ENCODE data around the gene KCNB1.
"Not testable (repeated sequence)": the region's sequence is repeated elsewhere in the genome, so short reads cannot be mapped to it uniquely, and the experiment has no call there.

Gene KCNB1

DNA sequence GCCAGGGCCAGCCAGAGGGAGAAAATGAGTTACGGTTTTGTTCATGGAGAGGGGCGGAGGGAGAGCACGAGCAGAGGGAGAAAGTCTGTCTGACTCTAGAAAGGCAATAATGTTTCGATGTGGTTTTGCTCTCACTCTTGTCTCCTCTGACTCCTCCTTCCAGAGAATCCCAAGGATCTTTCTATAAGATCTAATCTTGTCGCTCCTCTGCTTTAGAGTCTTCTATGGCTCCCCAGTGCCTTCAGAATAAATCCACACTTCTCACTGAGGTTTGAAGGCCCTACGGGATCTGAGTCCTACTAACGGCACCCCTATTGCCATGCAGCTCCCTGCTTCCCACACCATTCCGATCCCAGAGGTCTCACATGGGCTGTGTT lies 66.8 kb downstream of the KCNB1 start:
- H3K9me3 ChIP-seq (ENCODE audit: control insufficient read depth, low read depth, low read length) = no peaks in the 10 kb centered on the region
- no peaks in the 10 kb centered on the region for H3K4me1 ChIP-seq (ENCODE audit: control insufficient read depth, low read depth, low read length)
- H3K4me3 ChIP-seq (ENCODE audit: low read length) = no peak overlapping the region
- no peaks in the 10 kb centered on the region for H3K27me3 ChIP-seq (ENCODE audit: control insufficient read depth, insufficient read depth, low read length)
- H3K9ac ChIP-seq (ENCODE audit: low read length) = no peak overlapping the region
- H3K27ac ChIP-seq (ENCODE audit: low read length) = no peak overlapping the region
- no peaks in the 10 kb centered on the region for H3K36me3 ChIP-seq (ENCODE audit: control insufficient read depth, low read depth, low read length)

DNA sequence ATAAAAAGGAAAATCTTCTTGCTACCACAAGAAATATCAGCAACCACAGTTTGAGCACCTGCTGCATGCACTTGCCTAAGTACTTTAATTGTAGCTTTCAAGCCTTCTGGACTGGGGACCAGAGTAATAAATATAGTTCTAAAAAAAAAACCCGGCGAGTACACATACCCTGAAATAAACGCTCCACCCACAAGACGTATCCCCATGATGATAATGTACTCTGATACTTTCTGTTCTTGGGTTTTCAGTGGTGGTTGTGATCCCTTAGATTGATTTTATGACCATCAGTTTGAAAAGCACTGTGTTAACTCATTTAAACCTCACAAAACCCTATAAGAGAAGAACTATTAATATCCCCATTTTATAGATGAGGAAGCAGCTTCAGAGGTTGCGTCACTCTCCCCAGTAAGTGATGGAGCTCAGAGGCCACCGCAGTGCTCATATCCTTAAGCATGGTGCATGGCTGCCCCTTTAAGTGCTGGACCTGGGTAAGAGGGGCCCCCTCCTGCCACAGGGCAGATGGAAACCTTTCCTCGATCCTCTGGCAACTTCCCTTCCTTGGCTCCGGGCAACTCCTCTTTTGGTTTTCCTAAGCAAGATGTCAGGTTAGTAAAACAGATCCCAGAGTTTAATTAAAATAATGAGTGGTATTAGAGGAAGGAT lies 67.3 kb downstream of the KCNB1 start:
- Histone ChIP-seq H3K27ac (ENCODE audit: low read length) (no peak overlapping the region), H3K4me1 (ENCODE audit: control insufficient read depth, low read depth, low read length) (no peaks in the 10 kb centered on the region), H3K36me3 (ENCODE audit: control insufficient read depth, low read depth, low read length) (no peaks in the 10 kb centered on the region), H3K4me3 (ENCODE audit: low read length) (no peak overlapping the region), H3K9me3 (ENCODE audit: control insufficient read depth, low read depth, low read length) (no peaks in the 10 kb centered on the region), H3K9ac (ENCODE audit: low read length) (no peak overlapping the region), H3K27me3 (ENCODE audit: control insufficient read depth, insufficient read depth, low read length) (no peaks in the 10 kb centered on the region)

DNA sequence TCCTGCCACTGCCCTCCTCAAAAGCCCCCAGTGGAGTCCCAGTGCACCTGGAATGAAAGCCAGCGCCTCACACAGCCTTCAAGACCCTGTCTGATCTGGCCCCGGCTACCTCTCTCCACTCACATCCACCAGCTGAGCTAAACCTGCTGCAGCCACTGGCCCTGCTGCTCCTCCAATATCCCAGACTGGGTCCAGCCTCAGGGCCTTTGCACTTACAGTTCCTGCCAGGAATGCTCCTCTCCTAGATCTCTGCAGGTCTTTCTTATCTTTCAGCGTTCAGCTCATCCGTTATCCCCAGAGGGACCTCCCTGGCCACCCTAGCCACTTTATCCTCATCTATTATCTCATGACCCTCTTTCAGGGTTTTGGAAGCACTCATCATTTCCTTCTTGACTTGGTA lies 68.8 kb downstream of the KCNB1 start:
- H3K4me1 ChIP-seq (ENCODE audit: control insufficient read depth, low read depth, low read length) = no peaks in the 10 kb centered on the region
- no peaks in the 10 kb centered on the region for H3K27me3 ChIP-seq (ENCODE audit: control insufficient read depth, insufficient read depth, low read length)
- no peaks in the 10 kb centered on the region for H3K9me3 ChIP-seq (ENCODE audit: control insufficient read depth, low read depth, low read length)
- no peak overlapping the region for H3K4me3 ChIP-seq (ENCODE audit: low read length)
- H3K27ac ChIP-seq (ENCODE audit: low read length) = no peak overlapping the region
- no peaks in the 10 kb centered on the region for H3K36me3 ChIP-seq (ENCODE audit: control insufficient read depth, low read depth, low read length)
- no peak overlapping the region for H3K9ac ChIP-seq (ENCODE audit: low read length)

DNA sequence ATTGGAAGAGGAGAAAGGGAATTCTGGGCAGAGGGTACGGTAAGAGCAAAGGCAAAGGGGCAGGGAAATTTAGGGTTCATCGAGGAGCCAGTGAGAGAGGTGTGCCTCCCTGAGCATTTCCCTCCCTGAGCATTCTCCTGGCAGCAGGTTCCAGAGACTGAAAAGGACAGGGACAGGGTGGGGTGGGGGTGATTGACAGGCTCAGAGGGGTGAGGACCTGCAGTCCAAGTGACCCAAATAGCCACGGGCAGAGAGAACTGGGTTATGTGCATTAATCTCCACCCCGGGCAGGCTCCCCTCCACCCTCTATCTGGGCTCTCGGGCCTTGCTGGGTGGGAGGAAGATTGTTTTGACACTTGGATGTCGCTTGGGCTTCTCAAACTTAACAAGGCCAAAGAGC lies 69.5 kb downstream of the KCNB1 start:
- Histone ChIP-seq H3K9ac (ENCODE audit: low read length) (no peak overlapping the region), H3K27me3 (ENCODE audit: control insufficient read depth, insufficient read depth, low read length) (no peaks in the 10 kb centered on the region), H3K9me3 (ENCODE audit: control insufficient read depth, low read depth, low read length) (no peaks in the 10 kb centered on the region), H3K4me3 (ENCODE audit: low read length) (no peak overlapping the region), H3K27ac (ENCODE audit: low read length) (no peak overlapping the region), H3K4me1 (ENCODE audit: control insufficient read depth, low read depth, low read length) (no peaks in the 10 kb centered on the region), H3K36me3 (ENCODE audit: control insufficient read depth, low read depth, low read length) (no peaks in the 10 kb centered on the region)

DNA sequence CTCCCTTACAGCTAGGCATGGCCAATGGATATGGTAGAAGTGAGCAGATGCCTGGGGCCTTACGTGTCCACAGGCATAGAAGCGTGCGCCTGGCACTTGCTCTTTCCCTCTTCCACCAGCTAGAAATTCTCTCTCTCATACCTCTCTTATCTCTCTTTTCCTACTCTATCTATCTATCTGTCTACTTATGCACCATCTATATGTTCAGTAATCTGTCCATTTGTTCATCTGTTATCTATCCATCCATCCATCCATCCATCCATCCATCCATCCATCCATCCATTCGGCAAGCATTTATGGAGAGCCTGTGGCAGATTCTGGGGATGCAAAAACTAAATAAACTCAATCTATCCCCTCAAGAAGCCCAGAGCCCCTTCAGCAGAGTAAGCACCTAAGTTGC lies 70.2 kb downstream of the KCNB1 start:
- no peak overlapping the region for H3K9ac ChIP-seq (ENCODE audit: low read length)
- no peaks in the 10 kb centered on the region for H3K36me3 ChIP-seq (ENCODE audit: control insufficient read depth, low read depth, low read length)
- H3K4me3 ChIP-seq (ENCODE audit: low read length) = no peak overlapping the region
- no peaks in the 10 kb centered on the region for H3K4me1 ChIP-seq (ENCODE audit: control insufficient read depth, low read depth, low read length)
- no peaks in the 10 kb centered on the region for H3K27me3 ChIP-seq (ENCODE audit: control insufficient read depth, insufficient read depth, low read length)
- H3K27ac ChIP-seq (ENCODE audit: low read length) = no peak overlapping the region
- H3K9me3 ChIP-seq (ENCODE audit: control insufficient read depth, low read depth, low read length) = no peaks in the 10 kb centered on the region

DNA sequence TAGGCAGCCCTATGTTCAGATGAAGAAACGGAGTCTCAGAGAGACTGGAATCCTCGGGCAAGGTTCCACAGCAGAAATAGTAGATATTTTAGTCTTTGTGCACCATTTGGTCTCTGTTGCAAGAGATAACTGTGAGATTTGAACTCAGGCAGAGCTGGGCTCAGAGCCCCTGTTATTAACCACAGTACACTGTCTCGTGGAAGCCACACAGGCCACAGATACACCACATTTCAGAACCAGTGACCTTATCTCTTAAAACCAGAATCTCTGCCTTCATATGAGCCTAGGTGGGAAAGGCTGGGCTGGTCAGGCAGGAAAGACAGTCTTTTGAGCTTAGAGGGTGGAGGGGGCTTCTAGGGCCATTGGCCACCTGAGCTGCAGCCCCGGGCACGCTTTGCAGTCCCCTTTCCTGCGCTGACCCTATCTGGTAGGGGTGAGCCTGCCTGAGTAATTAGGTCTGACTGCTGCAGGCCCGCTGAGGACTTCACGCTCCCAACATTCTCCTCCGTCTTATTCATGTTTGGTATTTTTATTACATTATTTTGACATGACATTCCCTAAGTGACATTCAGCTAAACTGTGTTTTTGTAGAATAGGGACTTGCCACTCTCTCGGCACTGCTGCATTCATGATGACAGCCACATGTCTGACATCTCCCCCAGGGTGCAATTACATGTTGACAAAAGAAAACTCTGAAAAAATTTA lies 71.1 kb downstream of the KCNB1 start:
- H3K9ac ChIP-seq (ENCODE audit: low read length) = no peak overlapping the region
- no peaks in the 10 kb centered on the region for H3K4me1 ChIP-seq (ENCODE audit: control insufficient read depth, low read depth, low read length)
- H3K9me3 ChIP-seq (ENCODE audit: control insufficient read depth, low read depth, low read length) = no peaks in the 10 kb centered on the region
- no peak overlapping the region for H3K27ac ChIP-seq (ENCODE audit: low read length)
- H3K27me3 ChIP-seq (ENCODE audit: control insufficient read depth, insufficient read depth, low read length) = no peaks in the 10 kb centered on the region
- H3K36me3 ChIP-seq (ENCODE audit: control insufficient read depth, low read depth, low read length) = no peaks in the 10 kb centered on the region
- H3K4me3 ChIP-seq (ENCODE audit: low read length) = no peak overlapping the region

DNA sequence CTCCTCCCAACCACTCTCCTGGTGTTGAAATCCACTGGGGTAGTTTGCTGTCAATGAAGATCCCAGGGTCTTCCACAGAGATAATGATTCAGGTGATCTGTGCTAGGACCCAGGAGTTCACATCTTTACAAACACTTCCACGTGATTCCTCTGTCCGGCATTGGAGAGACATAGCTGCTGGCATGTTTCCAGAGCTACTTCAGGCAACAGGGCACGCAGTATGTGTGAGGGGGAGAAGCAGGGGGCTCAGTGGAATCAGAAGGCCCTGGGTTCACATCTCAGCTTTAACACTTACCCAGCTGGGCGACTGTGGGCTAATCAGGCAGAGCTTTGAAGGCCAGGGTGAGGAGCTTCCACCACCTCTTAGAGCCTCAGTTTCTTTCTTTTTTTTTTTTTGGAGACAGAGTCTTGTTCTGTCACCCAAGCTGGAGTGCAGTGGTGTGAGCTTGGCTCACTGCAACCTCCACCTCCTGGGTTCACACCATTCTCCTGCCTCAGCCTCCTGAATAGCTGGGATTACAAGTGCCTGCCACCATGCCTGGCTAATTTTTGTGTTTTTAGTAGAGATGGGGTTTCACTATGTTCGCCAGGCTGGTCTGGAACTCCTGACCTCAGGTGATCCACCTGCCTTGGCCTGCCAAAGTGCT lies 72.4 kb downstream of the KCNB1 start:
- H3K27me3 ChIP-seq (ENCODE audit: control insufficient read depth, insufficient read depth, low read length); H3K27ac ChIP-seq (ENCODE audit: low read length); H3K4me3 ChIP-seq (ENCODE audit: low read length); H3K36me3 ChIP-seq (ENCODE audit: control insufficient read depth, low read depth, low read length); H3K9me3 ChIP-seq (ENCODE audit: control insufficient read depth, low read depth, low read length); H3K4me1 ChIP-seq (ENCODE audit: control insufficient read depth, low read depth, low read length); H3K9ac ChIP-seq (ENCODE audit: low read length): not testable (repeated sequence)

DNA sequence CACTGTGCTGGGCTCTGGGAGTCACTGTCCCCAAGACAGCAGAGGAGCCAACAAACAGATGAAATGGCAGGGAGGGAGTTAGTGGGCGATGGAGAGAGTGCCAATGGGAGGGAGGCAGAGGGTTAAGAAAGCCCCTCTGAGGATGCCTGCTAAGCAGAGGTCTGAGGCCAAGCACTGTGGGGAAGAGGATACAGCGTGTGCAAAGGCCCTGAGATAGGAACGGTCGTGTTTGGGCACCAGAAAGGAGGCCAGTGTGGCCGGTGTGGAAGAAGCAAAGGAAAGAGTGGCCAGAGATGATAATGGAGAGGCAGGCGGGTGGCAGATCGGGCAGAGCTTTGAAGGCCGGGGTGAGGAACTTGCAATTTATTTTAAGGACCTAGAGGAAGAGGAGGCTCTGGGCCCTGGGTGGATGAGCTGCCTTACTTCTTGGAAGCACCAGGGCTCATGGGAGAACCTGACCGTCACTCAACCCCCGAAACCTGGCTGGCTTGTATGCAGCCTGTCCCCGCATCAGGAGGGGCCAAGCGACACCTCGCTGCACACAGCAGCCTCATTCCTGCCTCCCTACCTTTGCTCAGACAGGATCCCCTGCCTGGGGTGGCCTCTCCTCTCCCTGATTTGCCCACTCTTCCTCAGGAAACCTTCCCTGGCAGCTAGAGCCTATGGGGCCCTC lies 73.0 kb downstream of the KCNB1 start:
- Histone ChIP-seq H3K4me3 (ENCODE audit: low read length) (no peak overlapping the region), H3K36me3 (ENCODE audit: control insufficient read depth, low read depth, low read length) (no peaks in the 10 kb centered on the region), H3K27ac (ENCODE audit: low read length) (no peak overlapping the region), H3K9ac (ENCODE audit: low read length) (no peak overlapping the region), H3K27me3 (ENCODE audit: control insufficient read depth, insufficient read depth, low read length) (no peaks in the 10 kb centered on the region), H3K4me1 (ENCODE audit: control insufficient read depth, low read depth, low read length) (no peaks in the 10 kb centered on the region), H3K9me3 (ENCODE audit: control insufficient read depth, low read depth, low read length) (no peaks in the 10 kb centered on the region)

DNA sequence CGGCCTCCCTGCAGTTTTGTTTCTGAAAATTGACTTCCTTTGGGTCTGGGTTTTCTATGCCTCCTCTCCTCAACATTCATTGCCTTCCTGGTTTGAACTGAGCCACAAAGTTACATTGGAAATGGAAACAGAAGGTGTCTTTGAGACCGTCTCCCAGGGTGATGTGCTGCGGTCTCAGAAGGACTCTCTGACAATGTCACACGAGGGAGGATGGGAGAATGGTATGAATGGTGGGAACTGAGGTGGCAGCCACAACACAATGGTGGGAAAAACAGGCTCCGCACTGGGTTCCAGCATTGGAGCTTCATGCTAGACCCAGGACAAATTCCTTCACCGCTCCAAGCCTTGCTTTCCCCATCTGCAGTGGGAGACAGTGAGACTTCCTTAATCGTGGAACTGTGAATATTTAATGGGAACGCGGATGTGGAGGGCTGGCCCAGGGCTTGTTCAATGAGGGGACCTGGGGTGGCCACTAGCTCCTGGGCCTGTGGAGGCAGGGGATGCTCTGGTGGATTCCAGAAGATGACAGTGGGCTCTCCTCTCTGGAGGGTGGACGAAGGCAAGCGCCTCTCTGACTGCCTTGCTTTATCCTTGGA lies 73.9 kb downstream of the KCNB1 start:
- Histone ChIP-seq H3K27ac (ENCODE audit: low read length) (no peak overlapping the region), H3K4me3 (ENCODE audit: low read length) (no peak overlapping the region), H3K4me1 (ENCODE audit: control insufficient read depth, low read depth, low read length) (no peaks in the 10 kb centered on the region), H3K27me3 (ENCODE audit: control insufficient read depth, insufficient read depth, low read length) (no peaks in the 10 kb centered on the region), H3K9ac (ENCODE audit: low read length) (no peak overlapping the region), H3K9me3 (ENCODE audit: control insufficient read depth, low read depth, low read length) (no peaks in the 10 kb centered on the region), H3K36me3 (ENCODE audit: control insufficient read depth, low read depth, low read length) (no peaks in the 10 kb centered on the region)

DNA sequence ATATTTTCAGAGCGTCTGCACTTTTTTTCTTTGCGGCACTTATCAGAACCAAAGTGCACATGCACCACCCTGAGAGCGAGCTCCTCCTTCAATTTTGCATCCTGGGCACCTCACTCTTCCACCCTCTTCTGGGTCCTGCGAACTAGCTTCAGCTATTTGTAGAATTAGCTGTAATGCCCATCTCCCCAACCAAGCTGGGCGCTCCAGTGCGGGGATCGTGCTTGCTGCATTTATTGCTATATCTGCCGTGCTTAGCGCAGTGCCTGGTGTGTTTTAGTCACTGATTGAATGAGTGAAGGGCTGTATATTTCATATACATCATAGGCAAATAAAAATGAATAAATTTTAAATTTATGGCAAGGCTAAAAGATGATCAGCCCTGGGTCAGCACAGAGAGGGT lies 75.8 kb downstream of the KCNB1 start:
- H3K9me3 ChIP-seq (ENCODE audit: control insufficient read depth, low read depth, low read length) = no peaks in the 10 kb centered on the region
- H3K4me3 ChIP-seq (ENCODE audit: low read length) = no peak overlapping the region
- H3K4me1 ChIP-seq (ENCODE audit: control insufficient read depth, low read depth, low read length) = no peaks in the 10 kb centered on the region
- no peak overlapping the region for H3K9ac ChIP-seq (ENCODE audit: low read length)
- H3K36me3 ChIP-seq (ENCODE audit: control insufficient read depth, low read depth, low read length) = no peaks in the 10 kb centered on the region
- no peaks in the 10 kb centered on the region for H3K27me3 ChIP-seq (ENCODE audit: control insufficient read depth, insufficient read depth, low read length)
- H3K27ac ChIP-seq (ENCODE audit: low read length) = no peak overlapping the region

DNA sequence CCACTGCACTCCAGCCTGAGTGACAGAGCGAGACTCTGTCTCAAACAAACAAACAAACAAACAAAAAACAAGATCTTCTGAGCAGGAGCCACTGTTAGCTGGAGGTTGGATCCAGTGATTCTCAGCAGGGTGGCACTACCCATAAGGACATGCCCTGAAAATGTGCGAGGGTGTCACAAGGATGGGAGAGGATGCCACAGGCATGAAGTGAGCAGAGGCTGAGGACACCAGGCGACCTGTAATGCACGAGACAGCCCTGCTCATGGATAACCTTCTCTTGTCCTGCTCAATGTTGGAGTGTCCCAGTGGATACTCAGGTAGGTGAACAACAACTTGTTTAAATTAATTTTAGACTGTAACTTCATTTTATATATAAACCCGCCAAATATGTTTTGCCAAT lies 76.8 kb downstream of the KCNB1 start:
- H3K4me3 ChIP-seq (ENCODE audit: low read length) = no peak overlapping the region
- no peak overlapping the region for H3K27ac ChIP-seq (ENCODE audit: low read length)
- H3K4me1 ChIP-seq (ENCODE audit: control insufficient read depth, low read depth, low read length) = no peaks in the 10 kb centered on the region

More for the DNA sequence above, 76.8 kb downstream of the KCNB1 start:
- Histone ChIP-seq H3K36me3 (ENCODE audit: control insufficient read depth, low read depth, low read length) (no peaks in the 10 kb centered on the region), H3K9me3 (ENCODE audit: control insufficient read depth, low read depth, low read length) (no peaks in the 10 kb centered on the region), H3K27me3 (ENCODE audit: control insufficient read depth, insufficient read depth, low read length) (no peaks in the 10 kb centered on the region), H3K9ac (ENCODE audit: low read length) (no peak overlapping the region)

Data from iPS-18a (cell line).